GM18507 (cell line): ENCODE results near the gene ST8SIA2.

Source experiments
- DNase-seq: peaks from one replicate; pipeline ENCODE4 v3.0.0; 2011; ENCODE audit warnings: low read depth; ENCODE audit not compliant: insufficient read length; ENCODE audit errors: extremely low spot score
- FAIRE-seq: peaks from 2 replicates; lab custom pipeline; 2011; peaks lifted over from hg19 to GRCh38; lab: Jason Lieb, UNC

The ST8SIA2 gene

GRCh38 chr15:92393071-92393979 is at the start of gene ST8SIA2:
Gene ST8SIA2 (plus strand): TSS chr15:92393881. CDS start chr15:92394065, 184 bp downstream.
- no peak for FAIRE-seq
- no peak for DNase-seq

- FAIRE-seq: no peak
- no peak for DNase-seq
Observed at GRCh38 chr15:92343924-92344643, 49.6 kb upstream of the ST8SIA2 start.

GRCh38 chr15:92346063-92346462 is 47.6 kb upstream of the ST8SIA2 start:
- DNase-seq (no peak), FAIRE-seq (no peak)

GRCh38 chr15:92355307-92355706 is 38.4 kb upstream of the ST8SIA2 start:
- FAIRE-seq (no peak), DNase-seq (no peak)

GRCh38 chr15:92361321-92362000 is 32.2 kb upstream of the ST8SIA2 start:
- no peak for FAIRE-seq
- DNase-seq: no peak

GRCh38 chr15:92362001-92362350 is 31.7 kb upstream of the ST8SIA2 start:
- FAIRE-seq: no peak
- DNase-seq: no peak

- FAIRE-seq (no peak), DNase-seq (no peak)
Observed at GRCh38 chr15:92365084-92365483, 28.6 kb upstream of the ST8SIA2 start.

- DNase-seq: no peak
- FAIRE-seq: no peak
Observed at GRCh38 chr15:92365906-92366305, 27.8 kb upstream of the ST8SIA2 start.

GRCh38 chr15:92366381-92366780 is 27.3 kb upstream of the ST8SIA2 start:
- DNase-seq (no peak), FAIRE-seq (no peak)

GRCh38 chr15:92375057-92375456 is 18.6 kb upstream of the ST8SIA2 start:
- FAIRE-seq: no peak
- DNase-seq: no peak

- no peak for FAIRE-seq
- DNase-seq: no peak
Observed at GRCh38 chr15:92376109-92376508, 17.6 kb upstream of the ST8SIA2 start.

- FAIRE-seq: no peak
- DNase-seq: no peak
Observed at GRCh38 chr15:92377083-92377789, 16.4 kb upstream of the ST8SIA2 start.

GRCh38 chr15:92383519-92384324 is 10.0 kb upstream of the ST8SIA2 start:
- DNase-seq (peak; percentile 29), FAIRE-seq (no peak)

GRCh38 chr15:92384381-92384780 is 9.3 kb upstream of the ST8SIA2 start:
- no peak for FAIRE-seq

GRCh38 chr15:92385096-92385495 is 8.6 kb upstream of the ST8SIA2 start:
- FAIRE-seq (no peak), DNase-seq (no peak)

More at GRCh38 chr15:92384381-92384780, 9.3 kb upstream of the ST8SIA2 start:
- DNase-seq: no peak

- FAIRE-seq (peak; percentile 5), DNase-seq (no peak)
Observed at GRCh38 chr15:92391640-92392039, 2.0 kb upstream of the ST8SIA2 start.

GRCh38 chr15:92392462-92392861 is 1.2 kb upstream of the ST8SIA2 start:
- DNase-seq: no peak
- no peak for FAIRE-seq

- no peak for FAIRE-seq
- DNase-seq: no peak
Observed at GRCh38 chr15:92393980-92394308, 263 bp downstream of the ST8SIA2 start.
